HCT116 (cell line): ENCODE data around the gene SCGB2B2. TPM values are rescaled to one million over a fixed set of nuclear protein-coding genes. Genes with fewer than 3 reads are reported as not detected.

Experiments used
- ATAC-seq: fragments of 200-7000 bp; cut with Tn5 transposase; 2 replicates; pipeline ENCODE4 v1.9.1; 2020; ENCODE audit warnings: mild to moderate bottlenecking, moderate library complexity
- BruUV-seq: library from RNA; stranded (reverse); fragments of 400-500 nt; replicated peaks from 2 replicates; lab custom pipeline; 2021; lab: Mats Ljungman, UMichigan
- CTCF ChIA-PET: fragments of 300-600 bp; sonication (Branson Sonifier 250); formaldehyde crosslinking; loops from one replicate; lab custom pipeline; 2021; ENCODE audit warnings: antibody characterized with exemption; lab: Charles Lee
- POLR2A ChIA-PET: fragments of 300-600, 350-600 bp; sonication (Branson Sonifier 250); formaldehyde crosslinking; loops from one replicate; lab custom pipeline; 2021; ENCODE audit warnings: antibody characterized with exemption; lab: Charles Lee
- RAD21 ChIA-PET, 2 experiments: fragments of 300-600 bp; sonication (Branson Sonifier 250); formaldehyde crosslinking; loops; one replicate each; lab custom pipeline; 2023; ENCODE audit warnings: low total read pairs in 2 of 2; ENCODE audit not compliant: uncharacterized antibody in 2 of 2, unreplicated experiment in 2 of 2, low non-redundant PET in 1 of 2; lab: Charles Lee
- DNase-seq: peaks from one replicate; pipeline ENCODE4 v3.0.0-alpha.2; 2010; ENCODE audit warnings: low read depth, low spot score
- H2AFZ ChIP-seq: fragments of 200-600 bp; shearing (Covaris generic), sonication (generic); 2 replicates; pipeline ENCODE4 v1.6.1; 2017; ENCODE audit warnings: low read depth, mixed run types, mixed read lengths, antibody characterized with exemption, low read length; ENCODE audit not compliant: poor library complexity, severe bottlenecking
- H3K27ac ChIP-seq: 2 replicates; pipeline ENCODE4 v1.5.1; 2012; ENCODE audit warnings: low read depth, low read length
- H3K27me3 ChIP-seq: fragments of 200-600 bp; sonication (generic); 2 replicates; pipeline ENCODE4 v1.6.1; 2016; ENCODE audit warnings: mixed run types, low read length, mixed read lengths; ENCODE audit not compliant: insufficient read depth
- H3K36me3 ChIP-seq, 2 experiments: fragments of 200-500 bp in 1 of 2; fragments of 200-600 bp in 1 of 2; sonication (Bioruptor generic) in 1 of 2; sonication (generic) in 1 of 2; 2 replicates each; pipeline versions ENCODE4 v1.5.1 to v1.6.1; 2014 to 2016; ENCODE audit warnings: low read length in 2 of 2, inconsistent platforms in 1 of 2, mixed read lengths in 1 of 2, mixed run types in 1 of 2; ENCODE audit not compliant: insufficient read depth in 2 of 2, control insufficient read depth in 1 of 2
- H3K4me1 ChIP-seq, 2 experiments: fragments of 200-600 bp in 1 of 2; sonication (generic) in 1 of 2; 2 replicates each; pipeline versions ENCODE4 v1.5.1 to v1.6.1; 2012 to 2017; ENCODE audit warnings: low read length in 2 of 2, inconsistent platforms in 1 of 2, mild to moderate bottlenecking in 1 of 2, mixed read lengths in 1 of 2, mixed run types in 1 of 2, moderate library complexity in 1 of 2; ENCODE audit not compliant: insufficient read depth in 2 of 2, control insufficient read depth in 1 of 2
- H3K4me2 ChIP-seq: fragments of 200-600 bp; sonication (generic); 2 replicates; pipeline ENCODE4 v1.6.1; 2017; ENCODE audit warnings: mixed run types, low read length, mixed read lengths
- H3K4me3 ChIP-seq, 2 experiments: fragments of 200-600 bp in 1 of 2; sonication (generic) in 1 of 2; replicated peaks in 1 of 2; 2 replicates each; pipeline ENCODE4 v1.5.1; 2011 to 2016; ENCODE audit warnings: low read length in 2 of 2, control low read depth in 1 of 2, low read depth in 1 of 2, mild to moderate bottlenecking in 1 of 2, mixed read lengths in 1 of 2, mixed run types in 1 of 2
- H3K79me2 ChIP-seq: fragments of 200-600 bp; sonication (generic); 2 replicates; pipeline ENCODE4 v1.6.1; 2017; ENCODE audit warnings: mild to moderate bottlenecking, mixed run types, low read length, moderate library complexity, mixed read lengths; ENCODE audit not compliant: insufficient read depth
- H3K9ac ChIP-seq: fragments of 200-600 bp; sonication (generic); 2 replicates; pipeline ENCODE4 v1.6.1; 2016; ENCODE audit warnings: low read length, mixed read lengths
- H3K9me2 ChIP-seq: fragments of 200-600 bp; sonication (generic), shearing (Covaris generic); 2 replicates; pipeline ENCODE4 v1.6.1; 2017; ENCODE audit warnings: mixed run types, mild to moderate bottlenecking, moderate library complexity; ENCODE audit not compliant: insufficient read depth
- H3K9me3 ChIP-seq, 2 experiments: fragments of 200-500 bp in 1 of 2; fragments of 200-600 bp in 1 of 2; sonication (Bioruptor generic) in 1 of 2; sonication (generic) in 1 of 2; 2 replicates each; pipeline ENCODE4 v1.6.1; 2014 to 2017; ENCODE audit warnings: low read length in 2 of 2, mixed read lengths in 2 of 2, inconsistent platforms in 1 of 2, low read depth in 1 of 2, mild to moderate bottlenecking in 1 of 2, mixed run types in 1 of 2, moderate library complexity in 1 of 2; ENCODE audit not compliant: control insufficient read depth in 1 of 2, insufficient read depth in 1 of 2
- H4K20me1 ChIP-seq: fragments of 200-600 bp; sonication (generic), shearing (Covaris generic); 2 replicates; pipeline ENCODE4 v1.6.1; 2017; ENCODE audit warnings: mixed run types, mild to moderate bottlenecking, moderate library complexity; ENCODE audit not compliant: insufficient read depth
- RAD21 ChIP-seq: IDR thresholded peaks from 2 replicates; pipeline ENCODE4 v1.6.1; 2012; ENCODE audit warnings: low read depth, mild to moderate bottlenecking
- SIN3A ChIP-seq: IDR thresholded peaks from 2 replicates; pipeline ENCODE4 v1.6.1; 2012; ENCODE audit warnings: low read depth
- YY1 ChIP-seq: IDR thresholded peaks from 2 replicates; pipeline ENCODE4 v1.6.1; 2011; ENCODE audit warnings: low read length, low read depth, moderate library complexity, mild to moderate bottlenecking; ENCODE audit not compliant: insufficient replicate concordance; ENCODE audit errors: extremely low read depth
- ZNF274 ChIP-seq: fragments of 200-500 bp; sonication (Bioruptor generic); IDR thresholded peaks from 2 replicates; pipeline ENCODE4 v1.6.1; 2014; ENCODE audit warnings: mild to moderate bottlenecking, low read depth, low read length, inconsistent platforms
- intact Hi-C: fragments of 100-400 bp; cut with micrococcal nuclease; formaldehyde crosslinking; loops from 2 replicates; pipeline ENCODE4 v1.10.0; 2022
- total RNA-seq: library from RNA; stranded (reverse); gene quantifications from one replicate; pipeline ENCODE4 v1.2.1, GENCODE V29; 2021; ENCODE audit not compliant: unreplicated experiment
- TF ChIP-seq, protein P1 (sequence below): IDR thresholded peaks from 2 replicates; pipeline ENCODE4 v1.6.1; 2012; ENCODE audit warnings: low read depth
- TF ChIP-seq, protein P2 (sequence below): IDR thresholded peaks from 2 replicates; pipeline ENCODE4 v1.6.1; 2012

SCGB2B2 gene
- total RNA-seq, 1 experiment from 2014 or later: 0.27 TPM

DNA sequence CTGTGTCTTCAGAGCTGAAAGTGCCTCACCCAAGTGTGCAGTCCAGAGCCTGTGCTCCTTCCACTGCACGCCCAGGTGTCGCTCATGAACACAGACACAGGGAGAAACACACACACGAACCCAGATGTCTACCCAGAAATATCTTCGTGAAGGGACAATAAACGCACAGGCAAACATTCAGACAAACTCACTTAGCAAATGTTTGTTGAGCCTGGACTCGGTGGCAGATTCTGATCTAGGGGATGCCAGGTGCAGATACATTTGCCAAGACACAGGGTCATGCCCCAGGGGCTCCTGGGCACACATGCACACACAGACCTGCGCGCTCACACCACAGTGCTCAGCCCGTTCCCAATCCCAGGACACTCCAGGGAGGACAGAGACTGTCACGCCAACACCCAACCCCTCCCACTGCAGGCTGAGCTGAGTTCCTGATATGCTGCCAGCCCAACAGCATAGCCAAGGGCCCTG is 31.9 kb downstream of the SCGB2B2 start:
- DNase-seq: no peak
- no TSS peak for BruUV-seq
- H4K20me1 ChIP-seq: no peaks in the 10 kb centered on the region
- ChIA-PET POLR2A (no interaction called here), CTCF (no interaction called here), RAD21 (no interaction called here)
- H3K9ac ChIP-seq: no peak overlapping the region
- H2AFZ ChIP-seq: no peak overlapping the region
- H3K27me3 ChIP-seq: no peaks in the 10 kb centered on the region
- no peaks in the 10 kb centered on the region for H3K79me2 ChIP-seq
- no peaks in the 10 kb centered on the region for H3K36me3 ChIP-seq
- no peak overlapping the region for H3K4me2 ChIP-seq
- intact Hi-C loops: no loop called here
- H3K9me2 ChIP-seq: no peaks in the 10 kb centered on the region
- H3K4me1 ChIP-seq: peaks cover 3 to 11% of the 10 kb centered on the region in 2 experiments; a peak in 3 of 4 replicates
- H3K27ac ChIP-seq: no peak overlapping the region
- no peak for ATAC-seq
- H3K9me3 ChIP-seq: no peaks in the 10 kb centered on the region
- TF ChIP-seq, protein P1, sequence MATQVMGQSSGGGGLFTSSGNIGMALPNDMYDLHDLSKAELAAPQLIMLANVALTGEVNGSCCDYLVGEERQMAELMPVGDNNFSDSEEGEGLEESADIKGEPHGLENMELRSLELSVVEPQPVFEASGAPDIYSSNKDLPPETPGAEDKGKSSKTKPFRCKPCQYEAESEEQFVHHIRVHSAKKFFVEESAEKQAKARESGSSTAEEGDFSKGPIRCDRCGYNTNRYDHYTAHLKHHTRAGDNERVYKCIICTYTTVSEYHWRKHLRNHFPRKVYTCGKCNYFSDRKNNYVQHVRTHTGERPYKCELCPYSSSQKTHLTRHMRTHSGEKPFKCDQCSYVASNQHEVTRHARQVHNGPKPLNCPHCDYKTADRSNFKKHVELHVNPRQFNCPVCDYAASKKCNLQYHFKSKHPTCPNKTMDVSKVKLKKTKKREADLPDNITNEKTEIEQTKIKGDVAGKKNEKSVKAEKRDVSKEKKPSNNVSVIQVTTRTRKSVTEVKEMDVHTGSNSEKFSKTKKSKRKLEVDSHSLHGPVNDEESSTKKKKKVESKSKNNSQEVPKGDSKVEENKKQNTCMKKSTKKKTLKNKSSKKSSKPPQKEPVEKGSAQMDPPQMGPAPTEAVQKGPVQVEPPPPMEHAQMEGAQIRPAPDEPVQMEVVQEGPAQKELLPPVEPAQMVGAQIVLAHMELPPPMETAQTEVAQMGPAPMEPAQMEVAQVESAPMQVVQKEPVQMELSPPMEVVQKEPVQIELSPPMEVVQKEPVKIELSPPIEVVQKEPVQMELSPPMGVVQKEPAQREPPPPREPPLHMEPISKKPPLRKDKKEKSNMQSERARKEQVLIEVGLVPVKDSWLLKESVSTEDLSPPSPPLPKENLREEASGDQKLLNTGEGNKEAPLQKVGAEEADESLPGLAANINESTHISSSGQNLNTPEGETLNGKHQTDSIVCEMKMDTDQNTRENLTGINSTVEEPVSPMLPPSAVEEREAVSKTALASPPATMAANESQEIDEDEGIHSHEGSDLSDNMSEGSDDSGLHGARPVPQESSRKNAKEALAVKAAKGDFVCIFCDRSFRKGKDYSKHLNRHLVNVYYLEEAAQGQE: no peak
- TF ChIP-seq ZNF274 (no peak), SIN3A (no peak), RAD21 (no peak), YY1 (no peak)
- TF ChIP-seq, protein P2, sequence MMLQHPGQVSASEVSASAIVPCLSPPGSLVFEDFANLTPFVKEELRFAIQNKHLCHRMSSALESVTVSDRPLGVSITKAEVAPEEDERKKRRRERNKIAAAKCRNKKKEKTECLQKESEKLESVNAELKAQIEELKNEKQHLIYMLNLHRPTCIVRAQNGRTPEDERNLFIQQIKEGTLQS: no peak
- TF ChIP-seq, all 23 proteins: peak for 0
- no peak overlapping the region for H3K4me3 ChIP-seq
